NT2/D1 (cell line): ENCODE data around the gene MED12.
A peak's percentile ranks its signal among the peaks of the same experiment; 100 is the strongest.

ENCODE experiments used
- DNase-seq: peaks from one replicate; pipeline ENCODE4 v3.0.0-alpha.2; 2011; ENCODE audit warnings: low read depth, low spot score
- H3K27me3 ChIP-seq: 2 replicates; pipeline ENCODE4 v1.6.0; 2011; ENCODE audit warnings: mild to moderate bottlenecking; ENCODE audit not compliant: insufficient read length, insufficient read depth
- H3K36me3 ChIP-seq: 2 replicates; pipeline ENCODE4 v1.6.1; 2011; ENCODE audit warnings: mild to moderate bottlenecking, low read length, mixed read lengths; ENCODE audit not compliant: insufficient read depth, insufficient read length
- H3K4me1 ChIP-seq: 2 replicates; pipeline ENCODE4 v1.5.1; 2011; ENCODE audit not compliant: insufficient read depth, insufficient read length
- H3K4me3 ChIP-seq: 2 replicates; pipeline ENCODE4 v1.5.1; 2011; ENCODE audit warnings: low read depth; ENCODE audit not compliant: insufficient read length
- H3K9ac ChIP-seq: 2 replicates; pipeline ENCODE4 v1.6.0; 2011; ENCODE audit warnings: low read depth; ENCODE audit not compliant: insufficient read length
- H3K9me3 ChIP-seq: 2 replicates; pipeline ENCODE4 v1.5.1; 2011; ENCODE audit warnings: mild to moderate bottlenecking, low read length; ENCODE audit not compliant: insufficient read depth
- SUZ12 ChIP-seq: IDR thresholded peaks from 2 replicates; pipeline ENCODE4 v1.6.1; 2011; ENCODE audit not compliant: insufficient read length, insufficient read depth; ENCODE audit errors: extremely low read depth
- YY1 ChIP-seq: IDR thresholded peaks from 2 replicates; pipeline ENCODE4 v1.6.1; 2011; ENCODE audit not compliant: insufficient read length, insufficient read depth
- ZNF274 ChIP-seq: IDR thresholded peaks from 2 replicates; pipeline ENCODE4 v1.6.1; 2011; ENCODE audit warnings: mild to moderate bottlenecking, low read depth, low read length

The MED12 gene

GRCh38 chrX:71182871-71183270 lies 64.5 kb downstream of the MED12 start:
- H3K27me3 ChIP-seq, result no peaks in the 10 kb centered on the region
- H3K36me3 ChIP-seq, result no peaks in the 10 kb centered on the region
- no peak for TF ChIP-seq ZNF274
- no peak for TF ChIP-seq SUZ12
- DNase-seq, result no peak
- peak overlapping the region; percentile 75 for H3K9ac ChIP-seq
- peaks cover 2% of the 10 kb centered on the region for H3K4me1 ChIP-seq
- peak overlapping the region; percentile 19 for H3K4me3 ChIP-seq
- no peaks in the 10 kb centered on the region for H3K9me3 ChIP-seq

- no peak for TF ChIP-seq YY1
- no peak for TF ChIP-seq ZNF274
- no peak for TF ChIP-seq SUZ12
- H3K4me3 ChIP-seq, result no peak overlapping the region
- DNase-seq, result no peak
- no peaks in the 10 kb centered on the region for H3K36me3 ChIP-seq
- peak overlapping the region; percentile 57 for H3K9ac ChIP-seq
- no peaks in the 10 kb centered on the region for H3K27me3 ChIP-seq
- peaks cover 2% of the 10 kb centered on the region for H3K4me1 ChIP-seq
- H3K9me3 ChIP-seq, result no peaks in the 10 kb centered on the region
Measured at GRCh38 chrX:71183341-71183740, 64.9 kb downstream of the MED12 start.

GRCh38 chrX:71184092-71184491 lies 65.7 kb downstream of the MED12 start:
- H3K36me3 ChIP-seq, result no peaks in the 10 kb centered on the region
- TF ChIP-seq SUZ12, result no peak
- TF ChIP-seq YY1, result no peak
- no peak for TF ChIP-seq ZNF274
- DNase-seq, result no peak

GRCh38 chrX:71184803-71185495 lies 66.6 kb downstream of the MED12 start:
- H3K9me3 ChIP-seq, result no peaks in the 10 kb centered on the region
- peaks cover 2% of the 10 kb centered on the region for H3K4me1 ChIP-seq
- no peak overlapping the region for H3K9ac ChIP-seq
- no peak for DNase-seq
- H3K36me3 ChIP-seq, result no peaks in the 10 kb centered on the region
- no peaks in the 10 kb centered on the region for H3K27me3 ChIP-seq
- TF ChIP-seq YY1, result no peak
- no peak for TF ChIP-seq ZNF274
- TF ChIP-seq SUZ12, result no peak
- H3K4me3 ChIP-seq, result no peak overlapping the region

More at GRCh38 chrX:71184092-71184491, 65.7 kb downstream of the MED12 start:
- Histone ChIP-seq H3K4me3 (no peak overlapping the region), H3K27me3 (no peaks in the 10 kb centered on the region), H3K9ac (no peak overlapping the region), H3K9me3 (no peaks in the 10 kb centered on the region), H3K4me1 (peaks cover 2% of the 10 kb centered on the region)

- Histone ChIP-seq H3K27me3 (no peaks in the 10 kb centered on the region), H3K4me3 (no peak overlapping the region), H3K36me3 (no peaks in the 10 kb centered on the region), H3K9ac (no peak overlapping the region), H3K9me3 (no peaks in the 10 kb centered on the region), H3K4me1 (peaks cover 3% of the 10 kb centered on the region)
- TF ChIP-seq SUZ12 (no peak), YY1 (no peak), ZNF274 (no peak)
- DNase-seq, result peak; percentile 48
Measured at GRCh38 chrX:71191248-71191647, 72.9 kb downstream of the MED12 start.
